NOMO-1 (cell line): Measurements from ENCODE around the gene GUCA1C.

ENCODE experiments used
- DNase-seq, 2 experiments: peaks; one replicate each; lab custom pipeline; 2025; ENCODE audit not compliant: unreplicated experiment in 2 of 2; lab: John Stamatoyannopoulos, UW

Gene GUCA1C

DNA sequence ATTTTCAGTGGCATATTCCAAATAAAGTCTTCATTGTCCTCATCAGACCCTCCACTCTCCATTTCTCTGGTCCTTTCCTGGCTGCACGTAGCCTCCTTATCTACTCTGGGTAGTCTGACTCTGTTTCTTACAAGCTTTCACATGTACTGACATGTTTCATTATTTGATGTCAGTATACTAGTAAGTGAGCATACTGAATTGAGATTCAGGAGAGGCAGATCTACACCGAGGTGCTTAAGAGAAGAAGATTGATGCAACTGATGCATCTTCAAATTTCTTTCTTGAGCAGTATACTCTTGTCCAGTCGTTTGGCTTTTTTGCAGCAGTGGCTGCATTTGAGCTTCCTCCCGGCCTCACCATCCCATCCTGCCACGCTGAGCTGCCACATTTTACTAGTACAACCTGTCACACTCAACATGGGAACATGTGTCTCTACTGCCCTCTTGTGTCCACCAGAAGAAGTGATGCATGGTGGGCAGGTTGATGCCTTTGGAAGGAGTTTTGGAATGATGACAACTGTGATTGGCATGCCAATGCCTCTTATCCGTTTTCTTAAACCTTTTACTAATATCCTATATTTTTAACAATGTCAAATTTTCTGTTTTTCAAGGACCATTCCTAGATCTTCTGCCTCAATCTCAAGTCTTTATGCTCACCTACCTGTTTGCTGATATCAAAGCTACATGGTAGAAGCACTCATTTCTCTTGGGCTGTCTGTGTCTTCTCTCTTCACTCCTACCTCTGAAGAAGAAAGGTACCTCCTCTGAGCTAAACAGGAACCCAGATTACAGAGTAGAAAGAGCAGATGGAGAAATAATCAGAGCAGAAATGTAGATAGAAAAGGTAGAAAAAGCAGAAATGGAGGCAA is 38.7 kb downstream of the GUCA1C start:
- DNase-seq, result peak; percentile 15 to 27

DNA sequence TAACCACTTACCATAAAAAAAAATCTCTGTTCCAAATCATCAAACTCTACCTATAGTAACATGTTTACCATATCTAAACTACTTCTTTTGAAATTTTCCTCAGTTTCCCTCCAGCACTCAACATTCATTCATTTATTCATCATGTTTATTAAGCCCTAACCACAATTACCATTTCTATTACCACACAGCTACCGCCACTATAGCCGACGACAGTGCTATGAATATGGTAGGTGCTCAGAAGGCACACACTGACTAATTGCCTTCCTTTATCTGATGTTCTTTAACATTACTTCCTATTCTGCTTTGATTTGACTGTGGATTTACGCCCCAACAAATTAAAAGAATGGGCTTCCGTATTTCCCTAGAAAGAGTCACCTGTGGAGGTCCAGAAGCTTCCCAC is 43.9 kb downstream of the GUCA1C start:
- no peak for DNase-seq

DNA sequence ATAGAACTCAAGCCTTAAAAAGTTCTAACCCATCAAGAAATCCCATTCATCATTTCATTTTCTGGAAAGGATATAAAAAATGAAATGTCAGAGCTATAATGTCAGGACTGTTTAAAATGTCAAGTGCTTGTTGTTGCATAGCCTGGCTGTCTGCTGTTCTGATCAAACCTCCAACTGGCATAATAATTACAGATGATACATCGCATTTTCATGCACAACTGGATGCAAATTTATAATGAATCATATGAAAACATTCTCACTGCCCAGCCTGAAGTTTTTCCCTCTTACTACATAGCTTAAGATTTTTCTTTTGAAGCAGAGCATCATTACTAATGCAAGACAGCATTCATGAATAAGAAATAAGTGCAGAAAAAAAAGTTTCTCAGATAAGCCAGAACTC is 46.5 kb downstream of the GUCA1C start:
- no peak for DNase-seq

DNA sequence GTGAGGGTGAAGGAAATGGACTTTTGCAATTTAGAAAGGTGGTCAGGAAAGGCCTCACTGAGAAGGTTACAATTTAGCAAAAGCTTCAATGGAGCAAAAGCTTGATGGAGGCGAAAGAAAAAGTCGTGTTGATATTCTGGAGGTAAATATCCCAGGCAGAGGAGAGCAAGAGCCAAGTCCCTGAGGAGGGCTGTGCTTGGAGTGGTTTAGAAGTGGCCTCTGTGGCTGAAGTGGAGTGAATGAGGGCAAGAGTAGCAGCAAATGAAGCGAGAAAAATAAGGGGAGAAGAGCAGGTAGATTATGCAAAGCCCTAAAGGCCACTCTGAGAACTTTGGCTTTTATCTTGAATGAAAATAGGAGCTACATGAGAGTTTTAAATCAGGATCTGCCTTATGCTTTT is 54.1 kb downstream of the GUCA1C start:
- DNase-seq, result no peak

DNA sequence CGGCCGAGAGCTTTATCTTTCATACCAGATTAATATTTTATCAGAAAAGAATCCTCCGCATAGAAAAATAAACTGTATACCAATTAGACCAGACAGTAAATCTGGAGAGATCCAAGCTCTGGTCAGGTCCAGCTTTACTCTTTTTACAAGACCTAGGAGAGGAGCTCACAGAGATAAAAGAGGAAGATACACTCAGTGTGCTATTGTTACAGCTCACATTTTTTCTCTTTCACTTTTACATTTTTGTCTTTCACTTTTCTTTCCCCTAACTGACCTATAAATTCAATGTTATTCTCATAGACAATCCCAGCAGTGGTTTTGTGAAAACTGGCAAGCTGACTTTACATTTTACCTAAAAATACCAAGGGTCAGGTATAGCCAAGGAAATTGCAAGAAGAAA is 55.8 kb downstream of the GUCA1C start:
- DNase-seq, result no peak

DNA sequence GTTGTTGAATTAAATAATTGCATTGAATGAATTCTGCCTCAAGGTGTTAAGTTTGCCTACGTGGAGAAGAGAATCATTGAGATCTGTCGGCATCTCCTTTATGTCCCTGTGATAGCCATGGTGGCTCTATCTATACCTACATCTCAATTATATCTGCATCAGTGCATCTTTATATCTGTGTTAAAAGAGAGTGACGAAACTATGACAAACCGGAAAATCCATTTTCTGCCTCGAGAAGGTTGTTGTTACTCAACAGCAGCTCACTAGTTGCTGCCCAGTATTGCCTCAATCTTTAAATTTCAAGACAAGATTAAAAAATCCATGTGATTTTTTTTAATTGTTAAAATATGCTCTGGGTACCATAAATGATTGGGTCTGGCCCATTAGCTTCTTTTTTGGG is 58.7 kb downstream of the GUCA1C start:
- DNase-seq, result no peak

DNA sequence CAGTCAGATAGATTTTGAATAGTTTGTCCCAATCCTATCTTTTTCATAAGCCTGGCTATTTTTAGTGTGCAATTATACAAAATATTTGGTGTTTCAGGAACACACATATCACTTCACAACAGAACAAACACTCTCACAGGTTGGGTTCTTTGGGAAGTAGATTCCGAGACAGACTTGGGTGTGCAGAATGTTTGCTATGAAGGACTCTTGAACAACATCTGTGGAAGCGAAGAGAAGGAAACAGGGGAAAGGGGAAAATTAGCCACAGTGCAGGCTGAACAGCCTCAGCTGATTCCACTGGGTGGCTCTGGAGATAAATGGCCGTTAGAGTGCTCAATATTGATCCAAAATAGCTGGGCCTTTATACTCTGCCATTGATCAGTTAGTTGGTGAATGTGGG is 61.8 kb downstream of the GUCA1C start:
- DNase-seq, result no peak

DNA sequence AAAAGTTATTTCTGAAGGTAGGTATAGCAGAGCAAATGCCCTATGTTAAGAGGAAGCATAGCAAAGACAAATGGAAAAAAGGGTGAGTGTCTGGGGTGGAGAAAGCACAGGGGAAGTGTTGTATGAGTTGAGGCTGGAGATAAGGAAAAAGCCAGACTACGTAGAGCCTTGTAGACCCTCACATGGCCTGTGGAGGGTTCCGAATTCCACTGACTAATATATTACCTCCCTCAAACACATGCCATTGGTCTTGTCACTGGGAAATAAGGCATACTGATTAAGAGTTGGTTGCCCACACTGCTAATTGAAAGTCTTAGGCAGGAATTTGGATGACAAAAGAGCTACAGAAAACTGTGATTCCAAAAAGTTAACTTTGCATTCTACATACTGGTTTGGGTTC is 65.9 kb downstream of the GUCA1C start:
- DNase-seq, result no peak

DNA sequence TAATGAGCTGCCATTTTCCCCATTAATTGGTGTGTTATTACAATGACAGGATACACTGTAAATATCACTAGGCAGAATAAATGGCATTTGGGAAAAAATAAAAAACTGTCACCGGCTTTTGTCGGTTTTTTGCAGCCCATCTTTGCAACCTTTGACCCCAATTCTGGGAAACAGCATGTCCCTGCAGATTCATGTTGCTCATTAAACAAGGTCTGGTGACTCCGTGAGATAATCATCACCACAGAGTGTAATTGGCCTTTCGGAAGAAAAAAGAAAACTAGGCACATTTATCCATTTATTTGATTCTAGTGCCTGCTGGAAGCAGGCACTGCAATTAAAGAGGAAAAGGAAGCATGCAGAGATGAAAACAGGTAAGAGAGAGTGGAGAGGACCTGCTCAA is 66.6 kb downstream of the GUCA1C start:
- no peak for DNase-seq

DNA sequence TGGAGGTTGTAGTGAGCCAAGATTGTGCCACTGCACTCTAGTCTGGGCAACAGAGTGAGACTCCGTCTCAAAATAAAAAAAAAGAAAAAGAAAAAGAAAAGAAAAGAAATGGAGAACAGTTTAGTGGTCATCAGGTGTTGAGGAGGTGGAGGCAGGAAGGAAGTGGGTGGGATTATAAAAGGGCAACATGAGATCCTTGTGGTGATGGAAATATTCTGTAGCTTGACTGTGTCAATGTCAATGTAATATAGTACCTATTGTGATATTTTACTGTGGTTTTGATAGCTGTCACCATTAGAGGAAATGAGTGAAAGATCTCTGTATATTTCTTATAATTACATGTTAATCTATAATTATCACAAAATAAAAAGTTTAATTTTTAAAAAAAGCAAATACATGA is 70.3 kb downstream of the GUCA1C start:
- DNase-seq, result no peak

DNA sequence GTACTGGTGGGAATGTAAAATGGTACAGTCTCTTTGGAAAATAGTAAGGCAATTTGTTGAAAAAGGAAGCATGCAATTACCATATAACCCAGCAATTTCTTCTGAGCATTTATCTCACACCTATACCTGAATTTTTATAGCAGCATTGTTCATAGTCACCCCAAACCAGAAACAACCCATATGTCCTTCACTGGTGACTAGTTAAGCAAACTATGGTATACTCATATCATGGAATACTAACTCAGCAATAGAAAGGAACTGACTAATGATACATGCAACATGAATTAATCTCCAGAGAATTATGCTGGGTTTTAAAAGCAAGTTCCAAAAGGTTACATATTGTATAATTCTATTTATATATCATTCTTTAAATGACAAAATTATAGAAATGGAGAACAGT is 70.9 kb downstream of the GUCA1C start:
- DNase-seq, result no peak

DNA sequence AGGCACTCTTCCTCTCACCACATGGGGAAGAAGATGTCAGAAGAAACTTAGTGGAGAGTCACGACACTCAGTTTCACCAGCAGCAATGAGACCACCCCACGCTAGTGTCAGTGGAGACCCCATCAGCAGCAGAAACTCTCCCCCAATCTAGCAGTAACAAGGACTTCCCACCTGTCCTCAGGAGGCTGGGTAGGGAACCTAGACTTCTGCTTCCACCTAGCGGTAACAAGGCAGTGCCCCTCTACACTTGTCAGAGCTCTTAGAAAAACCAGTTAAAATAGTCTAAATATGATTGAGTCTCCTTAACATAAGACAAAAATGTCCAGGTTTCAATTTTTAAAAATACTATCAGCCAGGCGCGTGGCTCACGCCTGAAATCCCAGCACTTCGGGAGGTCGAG is 73.8 kb downstream of the GUCA1C start:
- no peak for DNase-seq

DNA sequence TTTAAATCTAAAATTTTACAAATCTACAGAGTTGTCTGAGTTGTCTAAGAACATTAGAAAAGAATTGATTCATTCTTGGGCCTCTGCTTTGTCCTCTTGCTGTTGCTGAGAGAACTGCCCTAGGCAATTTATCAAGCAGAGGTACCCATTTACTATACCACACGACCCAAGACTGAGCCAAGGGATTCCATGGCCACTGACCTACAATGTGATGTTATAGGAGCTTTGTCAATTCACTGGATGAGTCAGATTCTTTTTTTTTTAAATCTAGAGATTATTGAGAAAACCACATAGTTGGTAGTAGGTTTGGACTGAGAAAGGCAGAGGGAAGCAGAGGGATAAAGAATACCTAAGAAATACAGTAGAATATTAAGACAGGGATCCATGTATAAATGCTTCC is 75.8 kb downstream of the GUCA1C start:
- DNase-seq, result no peak

DNA sequence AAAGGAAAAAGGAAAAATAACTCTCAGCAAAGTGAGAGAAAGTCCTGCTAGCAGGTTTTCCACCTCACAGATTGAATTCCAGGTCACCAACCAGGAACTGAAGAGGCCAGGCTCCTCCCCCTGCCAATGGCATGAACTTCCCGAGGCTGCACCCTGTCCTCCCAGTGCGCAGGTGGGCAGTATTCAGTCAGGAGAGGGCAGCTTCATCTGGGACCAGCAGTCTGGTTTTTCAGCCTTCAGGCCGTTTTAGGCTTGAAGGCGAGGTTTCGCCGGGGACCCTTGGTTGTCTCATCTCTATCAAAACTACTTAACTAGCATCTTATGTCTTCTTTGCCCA is 89.9 kb downstream of the GUCA1C start:
- no peak for DNase-seq

DNA sequence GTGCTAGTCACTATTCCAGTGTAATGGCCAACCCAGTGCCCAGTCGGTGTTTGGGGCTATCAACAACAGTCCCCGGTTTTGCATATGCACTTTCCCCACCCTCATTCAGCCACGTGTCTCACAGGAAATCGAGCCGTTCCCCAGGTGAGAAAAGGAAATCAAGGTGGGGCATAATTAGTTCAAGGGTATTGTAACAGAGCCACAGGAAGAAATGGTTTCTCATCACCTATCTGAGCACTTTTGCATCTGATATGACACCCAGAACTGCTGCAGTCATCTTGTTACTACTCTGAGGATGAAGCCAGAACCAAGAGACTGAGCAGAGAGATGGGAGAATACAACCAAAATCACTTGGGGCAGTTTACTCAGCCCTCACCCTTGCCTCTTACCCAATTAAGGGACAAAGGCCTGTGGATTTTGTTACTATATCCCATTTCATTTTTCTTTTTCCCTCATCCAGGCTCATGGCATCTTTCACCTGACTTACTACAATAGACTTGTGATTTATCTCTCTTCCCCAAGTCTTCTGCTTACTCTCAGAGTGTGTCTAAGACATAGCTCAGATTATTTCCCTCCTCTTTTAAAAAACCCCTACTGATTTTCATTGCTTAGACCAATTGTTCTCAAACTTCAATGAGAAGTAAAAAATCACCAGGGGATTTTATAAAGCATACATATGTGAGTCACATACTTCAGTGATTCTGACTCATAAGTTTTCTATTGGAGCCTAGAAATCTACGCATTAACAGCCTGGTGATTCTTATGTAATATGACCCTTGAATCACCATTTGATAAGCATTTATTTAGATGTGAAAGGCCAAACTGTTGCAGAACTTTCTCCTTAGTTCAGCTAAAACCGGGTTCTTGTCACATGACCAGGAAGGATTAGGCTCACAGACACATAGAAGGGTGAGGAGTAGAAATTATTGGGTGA is 90.5 kb downstream of the GUCA1C start:
- no peak for DNase-seq

DNA sequence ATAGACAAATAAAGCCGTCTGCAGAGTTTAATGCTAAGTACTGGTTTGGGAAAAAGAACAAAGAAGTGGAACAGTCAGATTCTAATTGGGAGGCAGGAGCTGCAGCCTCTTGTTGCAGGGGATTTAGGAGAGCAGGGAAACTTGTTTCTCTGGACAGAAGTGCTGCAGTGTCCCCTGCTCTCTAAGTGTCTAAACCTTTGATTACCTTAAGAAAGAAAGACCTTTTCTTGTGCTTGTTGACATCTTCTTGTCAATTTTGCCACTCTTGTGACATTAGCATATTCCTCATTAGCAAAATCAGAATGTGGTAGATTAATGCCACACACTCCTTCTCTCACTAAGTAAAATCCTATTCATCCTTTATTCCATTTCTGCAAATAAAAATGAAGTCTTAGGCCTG is 92.3 kb downstream of the GUCA1C start:
- no peak for DNase-seq
